ENCODE data around the gene MRPL42.
"Not testable (repeated sequence)": the region's sequence is repeated elsewhere in the genome, so short reads cannot be mapped to it uniquely, and the experiment has no call there.

Gene MRPL42

DNA sequence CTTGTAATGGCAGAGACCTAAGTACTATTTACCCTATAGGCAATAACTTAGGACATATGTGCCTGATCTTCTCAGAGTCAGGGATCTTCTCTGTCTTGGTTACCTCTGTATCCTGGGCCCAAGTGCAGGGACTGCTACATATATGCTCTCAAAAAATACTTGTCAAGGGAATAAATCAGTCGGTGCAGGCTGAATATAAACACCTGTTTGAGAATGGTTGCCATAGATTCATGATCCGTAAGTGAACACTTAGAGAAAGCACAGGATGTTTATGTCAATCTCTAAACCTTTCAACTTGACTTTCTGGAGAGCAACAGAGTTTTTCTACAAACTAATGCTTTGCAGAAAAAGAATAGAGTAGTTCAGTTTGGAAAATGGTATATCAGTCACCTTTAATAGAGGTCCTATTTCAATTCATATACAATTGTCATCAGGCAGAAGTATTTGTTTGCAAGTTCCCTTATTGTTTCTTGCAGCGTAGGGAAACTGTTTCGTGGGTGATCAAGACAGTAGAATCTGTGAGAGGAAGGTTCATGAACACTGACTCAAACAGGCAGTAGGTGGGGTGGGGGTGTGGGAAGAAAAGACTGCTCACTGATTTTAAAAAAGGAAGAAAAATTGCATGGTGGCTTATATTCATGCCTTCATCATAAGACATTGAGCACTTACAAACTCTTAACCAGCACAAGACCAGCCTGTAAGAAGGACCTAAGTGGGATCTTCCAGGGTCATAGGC is 19.6 kb upstream of the MRPL42 start:
- no peak for DNase-seq (ENCODE audit: low read depth)

DNA sequence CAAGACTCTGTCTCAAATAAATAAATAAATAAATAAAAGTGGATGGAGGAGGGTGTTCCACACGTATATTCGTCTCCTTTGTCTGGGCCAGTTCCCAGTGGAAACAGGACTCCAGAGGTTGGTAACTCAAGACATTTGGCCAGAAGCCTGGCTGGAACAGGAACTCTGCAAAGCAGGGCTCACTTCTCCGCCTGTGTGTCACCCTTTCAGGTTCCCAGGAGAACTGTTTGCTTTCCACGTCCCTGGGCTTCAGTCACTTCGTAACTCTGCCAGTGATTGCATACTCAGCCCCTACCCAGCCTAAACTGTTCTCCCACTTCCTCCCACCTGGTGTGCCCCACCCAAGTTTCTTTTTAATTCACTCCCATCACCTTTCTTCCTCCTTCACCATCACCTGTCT is 18.5 kb upstream of the MRPL42 start:
- DNase-seq (ENCODE audit: low read depth) = no peak

GRCh38 chr12:93449277-93449676 is 18.0 kb upstream of the MRPL42 start:
- no peak for DNase-seq (ENCODE audit: low read depth)

GRCh38 chr12:93451423-93452158 is 15.7 kb upstream of the MRPL42 start:
- DNase-seq (ENCODE audit: low read depth) = no peak

- DNase-seq (ENCODE audit: low read depth) = no peak
Observed at GRCh38 chr12:93453633-93454032, 13.7 kb upstream of the MRPL42 start.

DNA sequence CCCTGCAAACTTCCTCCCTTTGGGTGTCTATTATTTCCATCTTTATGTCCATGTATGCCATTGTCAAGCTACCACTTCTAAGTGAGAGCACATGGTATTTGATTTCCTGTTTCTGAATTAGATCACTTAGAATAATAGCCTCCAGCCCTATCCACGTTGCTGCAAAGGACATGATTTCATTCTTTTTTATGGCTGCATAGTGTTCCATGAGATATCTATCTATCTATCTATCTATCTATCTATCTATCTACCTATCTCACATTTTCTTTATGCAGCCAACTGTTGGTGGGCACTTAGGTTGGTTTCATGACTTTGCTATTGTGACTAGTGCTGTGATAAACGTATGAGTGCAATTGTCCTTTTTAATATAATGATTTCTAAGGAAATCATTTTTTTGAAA is 11.2 kb upstream of the MRPL42 start:
- no peak for DNase-seq (ENCODE audit: low read depth)

GRCh38 chr12:93459097-93459496 is 8.2 kb upstream of the MRPL42 start:
- no peak for DNase-seq (ENCODE audit: low read depth)

GRCh38 chr12:93460003-93460402 is 7.3 kb upstream of the MRPL42 start:
- DNase-seq (ENCODE audit: low read depth) = no peak

- DNase-seq (ENCODE audit: low read depth) = no peak
Observed at GRCh38 chr12:93460902-93461301, 6.4 kb upstream of the MRPL42 start.

DNA sequence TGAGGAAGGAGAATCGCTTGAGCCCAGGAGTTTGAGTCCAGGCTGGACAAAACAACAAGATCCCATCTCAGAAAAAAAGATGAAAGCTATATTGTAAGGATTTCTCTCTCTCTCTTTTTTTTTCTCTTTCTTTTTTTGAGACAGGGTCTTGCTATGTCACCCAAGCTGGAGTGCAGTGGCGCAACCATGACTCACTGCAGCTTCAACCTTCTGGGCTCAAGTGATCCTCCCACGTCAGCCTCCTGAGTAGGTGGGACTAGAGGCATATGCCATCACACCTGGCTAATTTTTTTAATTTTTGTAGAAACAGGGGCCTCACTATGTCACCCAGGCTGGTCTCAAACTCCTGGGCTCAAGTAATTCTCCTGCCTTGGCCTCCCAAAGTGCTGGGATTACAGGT is 5.8 kb upstream of the MRPL42 start:
- no peak for DNase-seq (ENCODE audit: low read depth)

GRCh38 chr12:93465841-93466240 is 1.5 kb upstream of the MRPL42 start:
- DNase-seq (ENCODE audit: low read depth) = no peak

DNA sequence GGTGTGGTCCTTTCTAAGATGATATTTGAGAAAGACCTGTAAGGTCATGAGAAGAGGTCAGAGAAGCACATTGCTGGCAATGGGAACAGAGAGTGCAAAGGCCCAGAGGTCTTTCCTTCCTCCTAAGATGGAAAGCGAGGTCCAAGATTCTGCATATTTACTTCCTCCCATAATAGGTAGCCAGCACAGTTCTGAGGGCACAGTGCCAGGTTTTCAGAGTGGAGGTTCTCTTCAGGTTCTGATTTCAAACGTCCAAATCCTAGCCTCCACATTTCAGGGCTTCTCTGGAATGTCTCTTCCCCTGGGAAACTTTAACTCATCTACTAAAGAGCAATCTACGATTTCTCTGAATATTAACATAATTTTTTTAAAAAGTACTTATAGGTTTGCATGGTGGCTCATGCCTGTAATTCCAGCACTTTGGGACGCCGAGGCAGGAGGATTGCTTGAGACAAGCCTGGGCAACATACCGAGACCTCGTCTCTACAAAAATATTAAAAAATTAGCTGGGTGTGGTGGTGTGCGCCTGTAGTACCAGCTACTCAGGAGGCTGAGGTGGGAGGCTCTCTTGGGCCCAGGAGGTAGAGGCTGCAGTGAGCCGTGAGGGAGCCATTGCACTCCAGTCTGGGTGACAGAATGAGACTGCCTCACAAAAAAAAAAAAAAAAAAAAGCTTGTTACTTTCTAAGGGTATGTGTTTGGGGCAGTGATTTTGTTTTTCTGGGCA is 526 bp upstream of the MRPL42 start:
- DNase-seq (ENCODE audit: low read depth) = no peak

DNA sequence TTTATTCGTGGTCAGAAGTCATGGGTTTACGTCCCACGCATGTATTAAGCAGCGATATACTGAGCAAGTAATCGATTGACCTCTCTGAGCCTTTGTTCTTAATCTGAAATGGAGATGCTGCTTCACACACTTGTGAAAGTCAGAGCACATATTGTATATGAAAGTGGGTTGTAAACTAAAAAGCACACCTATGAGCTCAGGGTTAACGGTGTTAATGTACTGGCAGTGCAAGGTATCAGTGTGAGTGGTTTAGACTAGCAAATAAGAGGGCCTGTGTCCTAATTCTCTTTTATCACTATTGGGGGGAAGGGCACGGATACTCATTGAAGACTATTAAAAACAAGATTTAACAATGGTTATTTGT is 676 bp downstream of the MRPL42 start:
- DNase-seq (ENCODE audit: low read depth) = no peak

DNA sequence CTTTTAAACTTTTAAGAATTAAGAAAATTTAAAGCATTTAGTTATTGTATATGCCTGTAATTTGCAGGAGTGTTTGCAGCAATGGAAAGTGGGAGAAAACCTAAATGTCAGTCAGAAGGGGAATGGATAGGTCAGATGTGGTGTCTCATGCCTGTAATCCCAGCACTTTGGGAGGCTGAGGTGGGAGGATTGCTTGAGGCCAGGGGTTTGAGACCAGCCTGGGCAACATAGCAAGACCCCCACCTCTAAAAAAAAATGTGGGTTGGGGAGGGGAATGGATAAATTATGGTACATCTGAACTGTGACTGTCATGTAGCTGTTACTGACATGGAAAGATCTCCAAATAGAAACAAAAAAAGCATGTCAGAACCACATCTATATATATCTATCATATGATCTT is 2.1 kb downstream of the MRPL42 start:
- no peak for DNase-seq (ENCODE audit: low read depth)

DNA sequence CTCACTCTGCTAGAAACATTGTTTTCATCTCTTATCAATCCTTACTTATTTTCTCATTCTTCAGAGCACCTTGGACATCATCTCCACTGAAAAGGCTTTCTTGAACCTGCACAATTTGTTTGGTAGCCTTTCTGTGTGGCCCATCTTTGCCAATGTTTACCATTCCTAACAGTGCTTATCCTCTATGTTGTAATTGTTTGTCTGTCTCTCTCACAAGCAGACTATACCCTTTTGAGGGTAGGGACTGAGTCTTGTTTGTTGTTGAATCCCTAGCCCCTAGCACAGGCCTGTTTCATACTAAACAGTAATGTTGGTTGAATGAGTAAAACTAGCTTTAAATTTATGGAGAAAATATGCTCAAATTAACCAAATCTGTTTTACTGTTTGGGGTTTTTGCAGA is 9.2 kb downstream of the MRPL42 start:
- no peak for DNase-seq (ENCODE audit: low read depth)

DNA sequence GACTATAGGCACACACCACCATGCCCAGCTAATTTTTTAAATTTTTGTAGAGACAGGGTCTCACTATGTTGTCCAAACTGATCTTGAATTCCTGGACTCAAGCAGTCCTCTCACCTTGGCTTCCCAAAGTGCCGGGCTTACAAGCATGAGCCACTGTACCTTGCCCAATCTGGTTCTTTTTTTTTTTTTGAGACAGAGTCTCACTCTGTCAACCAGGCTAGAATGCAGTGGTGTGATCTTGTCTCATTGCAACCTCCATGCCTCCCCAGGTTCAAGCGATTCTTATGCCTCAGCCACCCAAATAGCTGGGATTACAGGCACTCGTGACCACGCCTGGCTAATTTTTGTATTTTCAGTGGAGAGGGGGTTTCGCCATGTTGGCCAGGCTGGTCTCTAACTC is 15.4 kb downstream of the MRPL42 start:
- DNase-seq (ENCODE audit: low read depth) = no peak

DNA sequence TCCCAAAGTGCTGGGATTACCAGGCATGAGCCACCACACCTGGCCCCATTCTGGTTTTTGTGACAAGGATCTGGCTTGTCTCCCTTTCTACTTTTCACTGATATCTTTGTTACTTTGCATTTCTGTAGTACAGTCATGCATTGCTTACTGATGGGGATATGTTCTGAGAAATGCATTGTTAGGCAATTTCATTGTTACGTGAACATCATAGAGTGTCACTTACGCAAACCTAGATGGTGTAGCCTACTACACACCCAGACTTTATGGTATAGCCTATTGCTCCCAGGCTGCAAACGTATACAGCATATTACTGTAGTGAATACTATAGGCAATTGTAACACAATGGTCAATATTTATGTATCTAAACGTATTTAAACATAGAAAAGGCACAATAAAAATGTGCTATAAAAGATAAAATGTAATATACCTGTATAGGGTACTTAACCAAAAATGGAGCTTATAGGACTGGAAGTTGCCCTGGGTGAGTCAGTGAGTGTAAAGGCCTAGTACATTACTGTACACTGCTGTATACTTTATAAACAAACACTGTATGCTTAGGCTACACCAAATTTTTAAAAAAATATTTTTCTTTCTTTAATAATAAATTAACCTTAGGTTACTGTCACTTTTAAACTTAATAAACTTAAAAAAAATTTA is 16.0 kb downstream of the MRPL42 start:
- DNase-seq (ENCODE audit: low read depth) = no peak

DNA sequence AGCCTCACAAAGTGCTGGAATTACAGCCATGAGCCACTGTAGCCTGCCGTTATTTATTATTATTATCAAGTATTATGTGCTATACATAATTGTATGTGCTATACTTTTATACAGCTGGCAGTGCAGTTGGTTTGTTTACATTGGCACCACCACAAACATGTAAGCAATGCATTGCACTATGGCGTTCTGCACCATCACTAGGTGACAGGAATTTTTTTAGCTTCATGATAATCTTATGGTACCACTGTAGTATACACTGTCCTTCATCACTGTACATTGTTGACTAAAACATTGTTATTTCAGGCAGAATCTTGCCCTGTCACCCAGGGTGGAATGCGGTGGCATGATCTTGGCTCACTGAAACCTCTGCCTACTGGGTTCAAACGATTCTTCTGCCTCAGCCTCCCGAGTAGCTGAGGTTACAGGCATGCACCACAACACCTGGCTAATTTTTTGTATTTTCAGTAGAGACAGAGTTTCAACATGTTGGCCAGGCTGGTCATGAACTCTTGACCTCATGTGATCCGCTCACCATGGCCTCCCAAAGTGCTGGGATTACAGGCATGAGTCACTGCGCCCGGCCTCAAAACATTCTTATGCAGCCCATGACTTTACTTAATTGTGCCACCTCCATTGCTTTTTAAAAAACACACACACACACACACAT is 17.1 kb downstream of the MRPL42 start:
- no peak for DNase-seq (ENCODE audit: low read depth)

DNA sequence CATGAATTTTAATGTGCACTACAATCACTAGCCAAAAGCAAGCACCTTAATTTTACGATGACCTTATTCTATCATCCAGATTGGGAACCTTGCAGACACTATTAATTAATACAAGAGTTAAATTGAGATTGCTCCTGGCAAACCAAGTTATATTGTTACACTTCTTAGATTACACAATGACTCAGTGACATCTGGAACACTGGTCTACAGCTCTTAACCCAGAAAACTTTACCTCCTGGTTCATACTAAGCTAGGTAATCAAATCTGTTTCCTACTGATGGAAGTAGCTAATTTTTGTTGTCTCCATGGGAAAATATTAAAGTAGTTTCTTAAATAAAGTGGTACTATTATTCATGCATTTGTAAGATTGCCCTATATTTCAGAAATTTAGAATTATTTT is 25.5 kb downstream of the MRPL42 start:
- DNase-seq (ENCODE audit: low read depth) = not testable (repeated sequence)

DNA sequence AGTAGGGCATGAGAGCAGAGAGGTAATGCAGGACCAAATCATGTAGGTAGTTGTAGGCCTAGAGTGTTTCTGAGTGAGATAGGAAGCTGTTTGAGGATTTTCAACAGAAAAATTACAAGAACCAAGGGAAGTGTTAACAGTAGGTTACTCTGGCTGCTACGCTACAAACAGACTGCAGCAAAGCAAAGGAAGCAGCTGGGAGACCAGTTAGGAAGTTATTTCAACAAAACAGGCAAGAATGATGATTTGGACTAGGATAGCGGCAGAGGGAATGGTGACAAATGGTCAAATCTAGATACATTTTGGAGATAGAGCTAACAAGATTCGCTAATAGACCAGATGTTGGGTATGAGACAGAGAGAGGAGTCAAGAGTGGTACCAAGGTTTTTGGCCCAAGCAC is 26.8 kb downstream of the MRPL42 start:
- no peak for DNase-seq (ENCODE audit: low read depth)

DNA sequence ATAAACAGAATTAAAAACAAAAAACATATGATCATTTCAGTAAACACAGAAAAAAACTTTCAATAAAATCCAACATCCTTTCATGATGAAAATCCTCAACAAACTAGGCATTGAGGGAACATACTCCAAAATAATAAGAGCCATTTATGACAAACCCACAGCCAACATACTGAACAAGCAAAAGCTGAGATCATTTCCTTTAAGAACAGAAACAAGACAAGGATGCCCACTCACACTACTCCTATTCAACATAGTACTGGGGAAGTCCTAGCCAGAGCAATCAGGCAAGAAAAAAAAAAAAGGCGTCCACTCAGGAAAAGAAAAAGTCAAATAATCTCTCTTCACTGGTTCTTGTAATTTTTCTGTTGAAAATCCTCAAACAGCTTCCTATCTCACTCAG is 30.1 kb downstream of the MRPL42 start:
- DNase-seq (ENCODE audit: low read depth) = no peak

GRCh38 chr12:93498813-93499212 is 31.5 kb downstream of the MRPL42 start:
- not testable (repeated sequence) for DNase-seq (ENCODE audit: low read depth)
